GM19372 (cell line): ENCODE data around the gene PRKN.

Source experiments
- ATAC-seq: cut with Tn5 transposase; IDR thresholded peaks from one replicate; pipeline ENCODE4 v1.9.1; 2021; ENCODE audit warnings: mild to moderate bottlenecking, low read depth, moderate library complexity; ENCODE audit not compliant: unreplicated experiment

PRKN gene

GRCh38 chr6:162622572-162622971 is 105.0 kb downstream of the PRKN start:
- no peak for ATAC-seq

DNA sequence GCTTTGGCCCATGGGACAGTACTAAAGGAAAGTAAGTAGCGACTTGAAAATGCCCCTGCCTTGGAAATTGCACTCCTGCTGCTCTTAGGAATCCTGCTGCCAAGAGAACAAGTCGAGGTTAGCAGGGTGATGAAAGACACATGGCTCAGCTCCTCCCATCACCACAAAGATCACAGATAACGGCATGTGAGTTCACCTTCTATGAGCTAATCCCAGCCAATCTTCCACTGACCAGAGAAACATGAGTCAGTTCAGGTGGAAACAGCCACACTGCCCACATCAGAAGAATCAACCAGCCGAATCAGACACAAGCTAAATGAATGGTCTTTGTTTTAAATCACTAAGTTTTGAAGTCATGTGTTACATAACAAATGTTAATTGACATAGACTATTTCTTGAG is 106.3 kb downstream of the PRKN start:
- no peak for ATAC-seq

DNA sequence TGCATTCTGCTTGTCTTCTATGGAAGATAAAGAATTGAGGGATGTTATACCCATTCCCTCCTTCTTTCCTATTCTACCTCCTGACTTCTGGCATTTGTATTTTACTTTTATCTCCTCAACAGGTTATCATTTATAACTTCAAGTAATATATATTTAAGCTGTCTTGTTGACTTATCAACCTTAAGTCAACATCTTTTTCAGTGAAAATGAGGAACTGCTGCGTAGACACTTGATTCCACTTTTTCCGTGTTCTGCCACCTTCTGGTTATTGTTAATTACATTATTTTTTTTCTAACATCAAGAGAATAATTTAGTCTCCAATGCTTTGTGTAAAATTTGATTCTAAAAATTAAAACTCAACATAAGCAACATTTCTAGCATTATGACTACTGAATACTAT is 107.5 kb downstream of the PRKN start:
- no peak for ATAC-seq

DNA sequence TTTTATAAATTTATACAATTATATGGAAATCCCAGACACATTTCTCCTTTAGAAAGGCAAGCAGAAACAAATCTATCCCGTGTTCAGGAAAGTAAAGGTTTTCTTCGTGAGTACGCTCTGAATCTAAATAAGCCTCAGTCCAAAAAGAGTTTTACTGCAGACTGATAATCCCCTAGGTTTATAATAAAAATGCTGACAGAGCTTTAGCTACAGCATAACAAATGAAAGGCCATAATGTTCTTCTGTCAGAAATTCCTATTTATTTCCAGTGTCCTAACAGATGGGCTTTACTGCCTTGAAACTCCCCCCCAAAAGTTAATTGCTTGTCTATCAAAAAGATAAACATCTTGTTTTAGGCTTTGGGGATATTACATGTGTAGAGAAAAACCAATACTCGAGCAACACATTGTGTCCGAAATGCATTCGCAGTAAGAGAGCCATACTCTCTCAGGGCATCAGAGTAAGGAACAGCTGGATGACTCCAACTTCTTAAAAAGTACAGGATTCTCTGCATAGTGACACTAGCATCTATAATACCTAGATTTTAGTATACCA is 109.0 kb downstream of the PRKN start:
- no peak for ATAC-seq

DNA sequence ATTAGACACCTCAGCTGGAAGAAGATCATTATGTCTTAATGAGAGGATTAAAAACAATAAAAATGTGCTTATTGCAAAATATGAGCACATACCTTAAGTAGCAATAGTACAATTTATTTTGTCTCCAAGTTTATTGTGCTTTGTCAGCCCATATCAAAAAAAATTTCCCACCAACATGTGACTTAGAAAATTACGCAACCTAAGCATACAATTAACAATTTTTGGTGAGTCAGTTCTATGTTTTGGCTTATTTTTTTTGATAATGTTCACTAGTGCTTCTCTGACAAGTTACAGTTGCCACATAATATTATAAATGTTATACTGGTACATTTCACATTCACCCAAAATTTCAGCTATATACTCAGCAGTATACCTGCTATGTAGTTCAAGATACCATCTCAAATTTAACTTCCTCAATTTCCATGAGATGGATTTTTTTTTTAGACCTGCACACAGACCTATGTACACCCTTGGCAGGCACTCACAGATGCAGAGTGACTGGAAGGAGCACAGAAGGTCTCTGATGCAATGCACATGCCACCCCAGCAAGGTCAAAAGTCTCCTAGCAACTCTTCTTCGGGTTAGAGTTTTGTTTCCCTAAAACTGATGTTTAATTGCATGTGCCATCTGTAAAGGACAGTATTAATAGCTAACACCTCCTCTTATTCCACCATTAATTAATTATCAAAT is 112.4 kb downstream of the PRKN start:
- ATAC-seq: no peak

DNA sequence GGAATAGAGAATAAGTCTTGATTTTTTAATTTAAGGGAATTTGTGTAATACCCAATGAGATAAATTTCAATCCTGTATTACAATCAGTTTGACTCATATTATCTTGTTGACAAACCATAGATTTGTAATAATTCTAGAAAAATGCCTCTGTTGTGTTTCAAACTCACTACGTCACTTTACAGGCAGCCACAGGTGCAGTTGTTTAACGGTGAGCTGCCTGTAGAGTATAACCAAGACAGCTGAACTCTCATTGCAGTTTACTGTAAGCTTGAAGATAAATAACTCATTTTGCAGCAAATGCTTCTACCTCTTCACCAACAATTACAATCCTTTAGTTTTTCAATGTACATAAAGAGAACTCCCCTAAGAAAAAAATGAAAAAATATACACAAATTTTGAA is 114.3 kb downstream of the PRKN start:
- ATAC-seq: no peak

GRCh38 chr6:162612613-162613012 is 115.0 kb downstream of the PRKN start:
- ATAC-seq: no peak

DNA sequence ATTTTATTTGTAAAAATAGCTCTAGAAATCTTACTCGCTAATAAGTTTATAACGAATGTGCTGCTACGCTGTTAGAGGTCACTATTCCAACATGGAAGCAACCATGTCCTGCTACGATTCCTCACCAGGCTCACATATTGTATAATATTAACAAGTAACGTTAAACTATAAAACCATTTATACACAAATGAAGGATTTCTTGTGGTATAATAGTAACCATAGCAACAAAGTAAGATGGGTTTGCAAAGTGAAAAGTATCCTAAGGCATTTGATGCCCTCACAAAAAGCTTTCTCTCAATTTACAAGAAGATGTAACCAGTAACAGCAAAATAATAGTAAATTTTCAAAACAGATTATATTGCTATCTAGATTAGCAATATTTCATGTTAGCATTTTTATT is 117.2 kb downstream of the PRKN start:
- ATAC-seq: no peak

- no peak for ATAC-seq
Measured at GRCh38 chr6:162605881-162606280, 121.7 kb downstream of the PRKN start.

DNA sequence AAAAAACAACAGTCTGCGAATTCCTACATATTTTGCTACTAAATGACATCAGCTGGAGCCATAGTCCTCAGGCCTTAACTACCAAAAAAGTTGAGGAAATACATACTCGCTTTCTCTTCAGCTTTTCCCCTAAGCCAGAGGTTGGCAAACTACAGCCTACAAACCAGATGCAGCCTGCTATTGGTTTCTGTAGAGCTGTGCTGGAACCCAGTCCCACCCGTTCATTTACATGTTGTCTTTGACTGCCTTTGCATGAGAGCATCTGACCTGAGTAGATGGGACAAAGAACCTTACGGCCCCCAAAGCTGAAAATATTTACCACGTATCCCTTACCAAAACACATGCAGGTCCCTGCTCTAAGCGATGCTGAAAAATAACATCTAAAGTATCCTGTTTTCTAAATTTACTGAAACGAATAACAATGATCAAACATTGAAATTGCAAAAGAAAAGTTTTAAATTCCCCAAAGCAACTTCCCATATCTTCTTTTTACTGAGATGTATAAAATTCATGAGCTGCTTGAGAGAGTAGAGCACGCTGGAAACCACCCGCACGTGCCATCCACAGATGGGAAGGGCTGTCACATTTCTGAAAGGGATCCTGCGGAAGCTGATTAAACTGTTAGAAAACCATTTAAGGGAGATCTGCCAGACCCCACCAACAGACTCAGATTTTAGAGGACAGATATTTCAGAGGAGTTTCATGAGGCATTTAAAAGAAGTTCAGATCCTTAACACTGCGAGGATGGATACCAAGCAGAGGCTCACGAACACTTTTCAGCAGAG is 124.1 kb downstream of the PRKN start:
- no peak for ATAC-seq

GRCh38 chr6:162602759-162603158 is 124.8 kb downstream of the PRKN start:
- ATAC-seq: no peak

- ATAC-seq: no peak
Measured at GRCh38 chr6:162596676-162597075, 130.9 kb downstream of the PRKN start.

DNA sequence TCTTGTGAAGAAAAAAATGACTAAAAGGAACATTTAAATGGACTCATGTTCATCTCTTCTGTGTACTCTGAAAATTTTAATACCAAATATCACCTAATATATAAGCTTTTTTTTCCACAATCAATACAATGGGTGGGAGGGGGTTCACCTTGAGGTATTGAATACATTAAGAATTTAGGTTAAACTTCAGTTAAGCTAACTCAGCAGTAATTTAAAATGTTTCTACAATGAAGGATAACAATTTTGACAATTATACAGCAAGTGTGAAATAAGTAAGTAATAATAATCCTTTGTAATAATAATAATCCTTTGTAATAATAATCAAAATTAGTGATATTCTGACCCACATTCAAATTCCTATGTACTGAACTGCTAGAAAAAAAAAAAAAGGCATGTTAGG is 136.0 kb downstream of the PRKN start:
- ATAC-seq: no peak

DNA sequence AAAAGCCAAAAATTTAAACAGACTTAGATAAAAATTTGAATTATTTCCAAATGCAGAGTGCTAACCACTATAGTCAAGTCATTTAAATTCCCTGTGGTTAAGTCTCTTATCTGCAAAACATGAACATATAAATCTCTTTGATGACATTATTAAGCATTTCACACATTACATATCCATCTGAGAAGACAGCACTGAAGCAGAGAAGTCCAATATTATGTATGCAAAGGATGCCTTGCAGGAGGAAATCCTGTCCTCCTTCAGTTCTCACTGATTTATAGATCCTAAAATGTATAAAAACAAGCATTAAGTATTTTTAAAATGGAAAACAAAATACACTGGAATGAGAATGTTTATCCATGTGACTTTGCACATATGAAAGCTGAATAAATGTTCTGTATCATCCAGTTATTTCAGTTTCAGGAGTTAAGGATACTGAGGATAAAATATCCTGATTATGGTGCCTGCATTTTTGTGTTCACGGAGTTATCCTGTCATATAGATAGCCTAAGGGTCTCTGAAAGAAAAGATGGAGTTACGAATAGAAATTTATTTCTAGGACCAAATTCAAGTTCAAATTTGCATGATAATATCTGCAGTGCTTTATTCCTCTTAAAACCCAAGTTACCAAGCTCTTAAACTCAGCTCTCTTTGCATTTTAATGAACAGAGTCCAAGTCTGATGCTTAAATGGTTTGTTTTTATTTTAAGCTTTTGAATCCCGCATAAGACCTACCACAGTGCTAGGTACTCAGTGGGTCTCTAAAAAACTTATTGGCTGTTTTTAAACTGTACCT is 145.4 kb downstream of the PRKN start:
- ATAC-seq: no peak

DNA sequence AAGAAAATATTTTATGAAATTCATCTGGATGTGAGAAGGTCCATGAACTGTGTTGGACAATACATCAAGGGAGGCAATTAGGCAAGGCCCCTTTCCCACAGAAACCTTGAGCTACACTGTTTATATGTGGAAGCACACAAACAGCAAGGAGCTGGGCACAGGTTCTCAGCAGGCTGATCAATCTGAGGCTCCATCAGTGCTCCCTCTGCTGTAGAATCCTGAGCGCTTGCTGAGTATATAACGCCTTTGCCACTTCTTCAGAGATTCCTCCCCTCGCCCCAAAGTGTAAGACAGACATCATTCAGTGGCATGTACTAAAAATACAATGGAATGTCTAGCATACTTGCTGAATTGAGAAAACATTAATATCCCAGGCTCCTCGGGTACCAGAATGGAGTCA is 146.9 kb downstream of the PRKN start:
- no peak for ATAC-seq

GRCh38 chr6:162576016-162576415 is 151.6 kb downstream of the PRKN start:
- ATAC-seq: no peak

DNA sequence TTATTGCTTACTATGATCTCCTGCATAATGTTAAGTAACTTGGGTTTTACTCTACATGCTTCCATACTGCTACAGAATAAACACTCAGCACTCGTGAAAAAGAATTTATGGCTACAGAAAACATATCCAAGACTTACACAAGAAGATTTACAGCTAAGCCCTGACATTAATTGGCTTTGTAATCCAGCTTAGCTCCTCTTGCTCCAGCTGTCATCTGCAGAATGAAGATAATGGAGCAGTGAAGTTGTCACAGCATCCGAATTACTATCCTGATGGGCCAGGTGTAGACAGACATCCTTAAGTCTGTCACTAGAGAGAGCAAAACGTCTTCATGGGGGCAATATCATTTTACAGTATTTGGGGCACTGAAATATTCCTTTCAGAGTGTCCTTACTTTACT is 155.3 kb downstream of the PRKN start:
- ATAC-seq: no peak

GRCh38 chr6:162568266-162568665 is 159.3 kb downstream of the PRKN start:
- ATAC-seq: no peak

GRCh38 chr6:162562041-162562440 is 165.5 kb downstream of the PRKN start:
- no peak for ATAC-seq

- ATAC-seq: no peak
Measured at GRCh38 chr6:162560891-162561290, 166.7 kb downstream of the PRKN start.

DNA sequence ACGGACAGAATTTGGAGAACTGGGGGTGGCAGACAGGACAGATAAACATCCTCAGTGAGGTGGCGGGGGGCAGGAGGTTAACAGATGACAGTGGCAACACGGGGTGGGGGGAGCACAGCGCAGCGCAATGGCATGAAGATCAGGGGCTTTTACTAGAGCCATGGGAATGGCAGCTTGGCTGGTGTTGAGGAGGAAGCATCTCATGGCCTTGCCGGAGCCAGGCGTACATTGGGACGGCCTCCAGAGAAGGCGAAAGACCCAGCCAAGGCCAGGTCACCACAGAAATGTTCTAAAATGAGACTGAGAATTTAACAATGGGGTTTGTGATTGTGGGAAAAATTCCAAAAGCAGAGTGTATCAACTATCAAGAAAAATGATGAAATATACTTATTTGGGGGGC is 173.0 kb downstream of the PRKN start:
- ATAC-seq: no peak
